Testis (tissue), 3 donors: ENCODE data around the gene LBHD2. TPM values are rescaled to one million over a fixed set of nuclear protein-coding genes. Genes with fewer than 3 reads are reported as not detected.

ENCODE experiments used
- DNase-seq: peaks from one replicate; pipeline ENCODE4 v3.0.0-alpha.2; 2019
- H3K27ac ChIP-seq, 2 donors: fragments of 200-600 bp; sonication (generic); one replicate each; pipeline ENCODE4 v1.5.1; 2019
- H3K27me3 ChIP-seq: fragments of 200-600 bp; sonication (generic); one replicate; pipeline ENCODE4 v1.5.1; 2019
- H3K36me3 ChIP-seq: fragments of 200-600 bp; sonication (generic); one replicate; pipeline ENCODE4 v1.5.1; 2017; ENCODE audit warnings: low read depth; ENCODE audit errors: missing control alignments
- H3K4me1 ChIP-seq: fragments of 200-600 bp; sonication (generic); one replicate; pipeline ENCODE4 v1.5.1; 2019
- H3K4me3 ChIP-seq, 2 donors: fragments of 200-600 bp; sonication (generic); one replicate each; pipeline ENCODE4 v1.5.1; 2017 to 2019
- H3K9me3 ChIP-seq: fragments of 200-600 bp; sonication (generic); one replicate; pipeline ENCODE4 v1.5.1; 2017
- CTCF ChIP-seq, 3 experiments: fragments of 450-650 bp in 2 of 3; fragments of 200-600 bp in 1 of 3; sonication (generic) in 1 of 3; IDR thresholded peaks; one replicate each; pipeline ENCODE4 v1.5.1; 2016 to 2019; ENCODE audit warnings: antibody characterized with exemption in 3 of 3, mild to moderate bottlenecking in 2 of 3, moderate library complexity in 1 of 3
- POLR2A ChIP-seq: fragments of 450-650 bp; IDR thresholded peaks from one replicate; pipeline ENCODE4 v1.6.1; 2017; ENCODE audit warnings: antibody characterized with exemption, mild to moderate bottlenecking, moderate library complexity
- WGBS, 2 donors: methylation state at CpG; one replicate each; pipeline ENCODE4 v1.1.5; 2018; 5-methylcytosine and 5-hydroxymethylcytosine counted together
- intact Hi-C: fragments of 100-400 bp; cut with DNase I; formaldehyde crosslinking; loops from one replicate; pipeline ENCODE4 v1.15.1; 2023; ENCODE audit warnings: low total_unique reads
- polyA plus RNA-seq: library from polyadenylated mRNA; stranded (reverse); fragments of 350-450 nt; fragmentation: Illumina TruSeq; extraction: RNeasy Lipid Tissue Mini Kit (QIAGEN cat#74804); gene quantifications from one replicate; pipeline ENCODE4 v1.2.3, GENCODE V29; 2014; ENCODE audit warnings: low read depth, low replicate concordance; ENCODE audit not compliant: insufficient read depth
- total RNA-seq, 2 donors: library from RNA; depleted of rRNA; stranded (reverse); fragments of >200 nt; gene quantifications; one replicate each; pipeline ENCODE4 v1.2.3, GENCODE V29; 2016

LBHD2 gene
- total and polyA plus RNA-seq, 3 donors from 2014 or later = 1.9 to 5.6 (median 3.9) TPM

GRCh38 chr14:103085106-103086091 is 1.4 kb downstream of the LBHD2 start:
- H3K4me3 ChIP-seq = no peak overlapping the region
- WGBS, 2 donors = 78 to 88% methylated on average over 12 to 23 of the region's 24 CpGs
- no peak overlapping the region for H3K27ac ChIP-seq
- no peaks in the 10 kb centered on the region for H3K27me3 ChIP-seq
- no peak for TF ChIP-seq POLR2A
- no peak for TF ChIP-seq CTCF (IDR thresholded peaks at IDR 0.05)
- H3K4me1 ChIP-seq = peaks cover 9% of the 10 kb centered on the region
- no peaks in the 10 kb centered on the region for H3K9me3 ChIP-seq
- no peak for DNase-seq
- intact Hi-C loops = no loop called here
- H3K36me3 ChIP-seq = no peaks in the 10 kb centered on the region

GRCh38 chr14:103086771-103087342 is 2.8 kb downstream of the LBHD2 start:
- 61 to 83% methylated on average over 6 to 8 of the region's 8 CpGs for WGBS, 2 donors
- Histone ChIP-seq H3K36me3 (no peaks in the 10 kb centered on the region), H3K9me3 (no peaks in the 10 kb centered on the region), H3K4me1 (peaks cover 9% of the 10 kb centered on the region), H3K27me3 (no peaks in the 10 kb centered on the region), H3K27ac (no peak overlapping the region), H3K4me3 (no peak overlapping the region)
- intact Hi-C loops = no loop called here
- no peak for TF ChIP-seq POLR2A
- TF ChIP-seq CTCF (IDR thresholded peaks at IDR 0.05) = no peak
- no peak for DNase-seq

- no peaks in the 10 kb centered on the region for H3K27me3 ChIP-seq
- intact Hi-C loops = no loop called here
- H3K4me3 ChIP-seq = no peak overlapping the region
- H3K9me3 ChIP-seq = no peaks in the 10 kb centered on the region
- no peak overlapping the region for H3K27ac ChIP-seq
- TF ChIP-seq CTCF (IDR thresholded peaks at IDR 0.05) (no peak), POLR2A (no peak)
- no peaks in the 10 kb centered on the region for H3K36me3 ChIP-seq
- peaks cover 9% of the 10 kb centered on the region for H3K4me1 ChIP-seq
- DNase-seq = peak; percentile 67
- WGBS, 2 donors = 36 to 44% methylated on average over 2 to 10 of the region's 13 CpGs
Observed at GRCh38 chr14:103087343-103087835, 3.4 kb downstream of the LBHD2 start.

GRCh38 chr14:103088921-103089320 is 4.9 kb downstream of the LBHD2 start:
- no peak for TF ChIP-seq CTCF (IDR thresholded peaks at IDR 0.05)
- no peak for TF ChIP-seq POLR2A
- peaks cover 9% of the 10 kb centered on the region for H3K4me1 ChIP-seq
- H3K4me3 ChIP-seq = no peak overlapping the region
- no peak for DNase-seq
- no peaks in the 10 kb centered on the region for H3K27me3 ChIP-seq
- intact Hi-C loops = no loop called here
- H3K36me3 ChIP-seq = no peaks in the 10 kb centered on the region
- no peaks in the 10 kb centered on the region for H3K9me3 ChIP-seq
- 84 to 86% methylated on average over 4 to 5 of the region's 6 CpGs for WGBS, 2 donors
- H3K27ac ChIP-seq = no peak overlapping the region
